T-helper 1 cell (primary cell): ENCODE measurements around the gene PEAK3.

Source experiments
- DNase-seq, 5 donors: peaks; one replicate each; pipeline ENCODE4 v3.0.0-alpha.2; 2012 to 2020
- total RNA-seq, 4 donors: gene quantifications; one replicate each; lab custom pipeline; 2026; lab: John Stamatoyannopoulos, UW

Gene PEAK3
- 0 to 0.15 (median 0) reads per million in 4 donors for total RNA-seq

GRCh38 chr19:2282062-2282861 is at the start of gene PEAK3:
Gene PEAK3 (minus strand): TSS chr19:2282175. CDS start chr19:2280931, 1,244 bp downstream.
- DNase-seq: no peak

GRCh38 chr19:2330632-2331284 is 48.8 kb upstream of the PEAK3 start:
- no peak for DNase-seq

GRCh38 chr19:2330255-2330631 is 48.3 kb upstream of the PEAK3 start:
- DNase-seq: no peak

- no peak for DNase-seq
Observed at GRCh38 chr19:2329501-2329916, 47.5 kb upstream of the PEAK3 start.

GRCh38 chr19:2329149-2329478 is 47.1 kb upstream of the PEAK3 start:
- DNase-seq: no peak

GRCh38 chr19:2328401-2329148 is 46.6 kb upstream of the PEAK3 start, which contains the start of the genes LSM7 and SPPL2B:
Gene LSM7 (minus strand): TSS chr19:2328586. CDS start chr19:2328566, 20 bp downstream.
Gene SPPL2B (plus strand): TSS chr19:2328684. CDS start chr19:2328710, 26 bp downstream.
- DNase-seq: peak; percentile 86 to 94 (median 89)

GRCh38 chr19:2327773-2328400 is 45.9 kb upstream of the PEAK3 start:
- DNase-seq: peak in 3 of 5 donors; percentile 38 to 86 (median 39)

GRCh38 chr19:2326699-2327360 is 44.9 kb upstream of the PEAK3 start:
- no peak for DNase-seq

GRCh38 chr19:2325281-2326046 is 43.5 kb upstream of the PEAK3 start:
- DNase-seq: no peak

- DNase-seq: no peak
Observed at GRCh38 chr19:2324220-2324948, 42.4 kb upstream of the PEAK3 start.

GRCh38 chr19:2323707-2324106 is 41.7 kb upstream of the PEAK3 start:
- no peak for DNase-seq

GRCh38 chr19:2321565-2322283 is 39.7 kb upstream of the PEAK3 start:
- DNase-seq: no peak

GRCh38 chr19:2320939-2321338 is 39.0 kb upstream of the PEAK3 start:
- DNase-seq: no peak

GRCh38 chr19:2320049-2320448 is 38.1 kb upstream of the PEAK3 start:
- no peak for DNase-seq

- no peak for DNase-seq
Observed at GRCh38 chr19:2319551-2319950, 37.6 kb upstream of the PEAK3 start.

GRCh38 chr19:2318923-2319322 is 36.9 kb upstream of the PEAK3 start:
- no peak for DNase-seq

- no peak for DNase-seq
Observed at GRCh38 chr19:2317756-2318155, 35.8 kb upstream of the PEAK3 start.

- DNase-seq: no peak
Observed at GRCh38 chr19:2317300-2317699, 35.3 kb upstream of the PEAK3 start.

- no peak for DNase-seq
Observed at GRCh38 chr19:2315818-2316353, 33.9 kb upstream of the PEAK3 start.
